GM18526 (cell line): Measurements from ENCODE around the gene PLAAT5.

Experiments used
- POLR2A ChIP-seq: IDR thresholded peaks from 3 replicates; pipeline ENCODE4 v1.6.1; 2011; ENCODE audit not compliant: insufficient read length; ENCODE audit errors: extremely low read depth

PLAAT5 gene

DNA sequence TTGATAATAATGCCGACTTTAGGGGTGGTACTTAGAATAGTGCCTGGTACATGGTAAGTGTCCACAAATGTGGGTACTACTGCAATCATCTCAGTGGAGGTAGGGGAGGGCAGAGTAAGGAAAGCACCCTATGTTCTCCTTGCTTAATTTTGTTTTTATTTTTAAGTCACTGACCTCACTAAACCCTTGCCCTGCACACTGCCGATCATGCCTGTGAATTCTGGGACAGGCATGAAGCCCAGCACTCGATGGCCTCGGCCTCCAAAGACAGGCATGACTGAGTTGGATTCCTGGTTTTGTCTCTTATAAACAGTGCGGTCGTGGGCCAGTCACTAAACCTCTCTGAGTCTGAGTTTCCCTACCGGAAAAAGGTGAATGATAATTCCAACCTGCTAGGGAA lies 21.8 kb upstream of the PLAAT5 start:
- TF ChIP-seq POLR2A = no peak

DNA sequence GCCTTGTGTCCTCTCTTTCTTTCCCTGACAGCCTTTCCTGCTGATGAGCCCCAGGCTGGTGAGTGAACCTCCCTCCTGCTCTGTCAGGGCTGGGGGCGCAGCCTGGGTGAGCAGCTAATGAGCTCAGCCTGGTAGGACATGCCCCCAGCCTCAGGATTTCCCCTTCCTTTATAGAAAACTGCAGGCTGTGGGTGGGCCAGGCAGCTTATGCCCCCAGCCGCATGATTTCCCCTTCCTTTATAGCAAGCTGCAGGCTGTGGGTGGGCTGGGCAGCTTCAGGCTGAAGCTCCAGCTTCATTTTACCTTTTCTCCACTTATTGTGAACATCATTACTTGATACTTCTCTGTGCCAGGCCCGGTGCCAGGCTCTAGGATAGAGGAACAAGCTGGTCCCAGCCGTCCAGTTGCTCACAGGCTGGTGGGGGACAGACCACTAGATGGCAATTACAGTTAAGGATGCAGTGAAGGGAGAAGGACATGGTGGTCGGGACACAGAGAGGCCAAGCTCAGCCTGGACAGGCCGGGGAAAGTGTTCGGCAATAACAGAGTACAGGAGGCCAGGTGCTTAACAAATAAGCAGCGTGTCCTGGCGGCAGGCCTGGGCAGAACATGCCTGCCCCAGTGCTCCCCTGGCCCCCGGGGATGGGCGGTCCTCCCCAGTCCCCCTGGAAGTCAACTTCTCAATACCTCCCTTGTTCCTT lies 20.2 kb upstream of the PLAAT5 start:
- TF ChIP-seq POLR2A = no peak

DNA sequence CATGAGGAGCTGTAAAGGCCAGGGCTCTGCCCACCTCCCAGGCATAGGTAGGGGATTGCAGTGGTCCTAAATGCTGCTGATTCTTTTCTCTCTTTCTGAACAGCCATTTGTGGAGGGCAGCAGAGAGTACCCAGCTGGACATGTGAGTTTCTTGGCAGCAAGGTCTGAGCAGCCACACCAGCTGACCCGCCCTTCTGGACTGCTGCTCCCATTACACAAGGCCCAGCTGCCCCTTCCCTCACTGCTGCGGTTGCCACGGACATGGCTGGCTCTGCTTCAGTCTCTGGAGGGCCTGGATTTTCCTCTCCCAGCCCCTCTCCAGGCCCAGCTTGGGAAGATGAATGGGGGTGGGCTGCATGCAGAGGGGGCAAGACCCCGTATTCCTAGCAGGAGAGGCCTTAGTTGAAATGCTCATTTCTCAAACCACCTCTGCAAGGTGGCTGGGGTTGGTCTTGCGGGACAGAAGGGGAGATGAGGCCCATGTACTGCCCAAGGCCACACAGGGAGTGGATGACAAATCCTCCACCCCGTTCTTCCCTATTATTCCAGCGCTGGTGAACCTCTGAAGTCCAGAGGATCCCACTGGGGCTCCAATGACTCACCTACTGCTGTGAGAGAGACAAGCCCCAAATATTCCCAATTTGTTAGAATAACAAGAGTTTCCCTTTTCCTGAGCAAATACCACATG lies 19.5 kb upstream of the PLAAT5 start:
- TF ChIP-seq POLR2A = no peak

DNA sequence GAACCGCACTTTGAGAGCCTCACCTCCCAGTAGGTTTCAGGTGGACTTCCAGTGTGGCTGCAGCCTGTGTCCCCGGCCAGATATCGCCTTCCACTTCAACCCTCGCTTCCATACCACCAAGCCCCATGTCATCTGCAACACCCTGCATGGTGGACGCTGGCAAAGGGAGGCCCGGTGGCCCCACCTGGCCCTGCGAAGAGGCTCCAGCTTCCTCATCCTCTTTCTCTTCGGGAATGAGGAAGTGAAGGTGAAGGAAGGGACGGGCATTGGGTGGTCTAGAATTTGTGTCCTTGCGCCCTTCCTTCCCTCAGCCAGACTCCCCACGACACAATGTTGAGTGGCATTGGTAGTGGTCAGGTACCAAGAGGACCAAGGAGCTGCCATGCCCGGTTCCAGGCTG lies 17.8 kb upstream of the PLAAT5 start:
- no peak for TF ChIP-seq POLR2A

DNA sequence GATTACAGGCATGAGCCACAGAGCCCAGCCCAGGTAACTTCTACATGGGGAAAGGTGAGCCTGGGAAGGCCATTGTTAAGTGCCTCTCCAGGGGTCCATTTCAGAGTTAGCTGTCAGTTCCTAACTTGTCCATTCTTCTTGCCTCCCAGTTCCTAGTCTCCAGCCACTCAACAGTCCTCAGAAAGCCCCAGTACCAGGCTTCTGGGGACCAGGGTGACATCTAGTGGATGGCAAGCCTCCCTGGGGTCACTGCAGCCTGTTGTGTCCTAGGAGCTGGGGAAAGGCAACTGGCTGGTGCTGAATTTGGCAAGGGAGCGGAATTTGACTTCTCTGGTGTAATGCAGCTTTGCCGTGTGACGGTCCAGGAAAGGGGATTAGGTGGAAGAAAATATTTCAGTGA lies 17.0 kb upstream of the PLAAT5 start:
- no peak for TF ChIP-seq POLR2A

DNA sequence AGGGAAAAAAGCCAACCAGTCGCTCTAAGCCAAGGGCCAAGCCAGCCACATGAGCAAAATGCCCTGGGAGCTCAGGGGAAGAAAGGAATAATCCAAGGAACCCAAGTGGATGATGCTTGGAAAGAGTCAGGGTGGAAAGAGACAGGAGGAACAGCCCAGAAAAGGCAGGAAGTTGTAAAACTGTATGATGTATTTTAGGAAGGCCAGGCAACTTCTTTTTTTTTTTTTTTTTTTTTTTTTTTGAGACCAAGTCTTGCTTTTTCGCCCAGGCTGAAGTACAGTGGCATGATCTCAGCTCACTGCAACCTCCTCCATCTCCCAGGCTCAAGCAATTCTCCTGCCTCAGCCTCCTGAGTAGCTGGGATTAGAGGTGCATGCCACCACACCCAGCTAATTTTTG lies 16.5 kb upstream of the PLAAT5 start:
- TF ChIP-seq POLR2A = no peak

DNA sequence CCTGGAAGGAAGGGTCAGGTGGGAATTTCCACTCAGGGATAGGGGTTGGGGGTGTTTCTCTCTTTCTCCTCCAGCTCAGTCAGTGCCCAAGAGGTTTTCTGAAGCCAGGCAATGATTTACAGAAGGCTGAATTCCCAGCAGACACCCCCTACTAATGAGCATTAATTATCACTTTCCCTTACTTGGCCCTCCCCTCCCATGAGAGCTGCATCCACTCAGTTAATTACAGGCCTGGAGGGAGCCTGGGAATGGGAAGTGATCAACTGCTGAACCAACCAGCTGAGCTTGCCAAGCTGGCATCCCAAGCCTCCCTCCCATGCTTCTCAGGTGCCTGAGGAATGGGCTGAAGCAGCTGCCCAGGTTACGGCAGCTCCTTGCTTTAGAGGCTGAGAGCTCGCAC lies 15.9 kb upstream of the PLAAT5 start:
- TF ChIP-seq POLR2A = no peak

DNA sequence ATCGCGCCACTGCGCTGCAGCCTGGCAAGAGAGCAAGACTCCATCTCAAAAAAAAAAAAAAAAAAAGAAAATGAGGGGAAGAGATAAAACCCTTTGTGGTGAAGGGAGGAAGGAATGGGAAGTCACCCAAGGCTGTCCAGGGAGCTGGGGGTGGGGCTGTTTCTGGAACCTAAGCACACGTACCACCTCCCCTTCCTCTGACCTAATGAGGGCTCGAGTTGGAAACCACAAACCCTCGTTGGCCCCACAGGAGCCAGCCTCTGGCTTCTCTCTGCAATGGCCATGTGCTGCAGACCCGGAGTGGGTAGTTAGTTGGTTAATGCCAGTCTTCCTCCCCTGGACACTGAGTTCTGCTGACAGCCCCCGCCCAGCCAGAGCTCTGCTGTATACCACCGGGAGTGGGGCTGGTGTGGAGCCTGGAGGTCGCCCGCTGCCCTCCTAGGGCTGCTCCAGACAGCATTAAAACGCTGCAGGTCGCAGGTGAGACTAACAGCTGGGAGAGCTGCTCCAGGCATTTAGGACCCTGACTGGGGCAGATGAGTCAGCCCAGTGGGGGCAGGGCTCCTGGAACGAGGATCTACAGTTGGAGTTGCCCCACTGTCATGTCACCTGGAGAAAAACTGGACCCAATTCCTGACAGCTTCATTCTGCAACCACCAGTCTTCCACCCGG lies 15.0 kb upstream of the PLAAT5 start, which contains the start of gene LGALS12:
Gene LGALS12 (plus strand): TSS at position 228 of the 672 bp plus-strand sequence. CDS start 375 bp downstream, at position 603.
- no peak for TF ChIP-seq POLR2A

DNA sequence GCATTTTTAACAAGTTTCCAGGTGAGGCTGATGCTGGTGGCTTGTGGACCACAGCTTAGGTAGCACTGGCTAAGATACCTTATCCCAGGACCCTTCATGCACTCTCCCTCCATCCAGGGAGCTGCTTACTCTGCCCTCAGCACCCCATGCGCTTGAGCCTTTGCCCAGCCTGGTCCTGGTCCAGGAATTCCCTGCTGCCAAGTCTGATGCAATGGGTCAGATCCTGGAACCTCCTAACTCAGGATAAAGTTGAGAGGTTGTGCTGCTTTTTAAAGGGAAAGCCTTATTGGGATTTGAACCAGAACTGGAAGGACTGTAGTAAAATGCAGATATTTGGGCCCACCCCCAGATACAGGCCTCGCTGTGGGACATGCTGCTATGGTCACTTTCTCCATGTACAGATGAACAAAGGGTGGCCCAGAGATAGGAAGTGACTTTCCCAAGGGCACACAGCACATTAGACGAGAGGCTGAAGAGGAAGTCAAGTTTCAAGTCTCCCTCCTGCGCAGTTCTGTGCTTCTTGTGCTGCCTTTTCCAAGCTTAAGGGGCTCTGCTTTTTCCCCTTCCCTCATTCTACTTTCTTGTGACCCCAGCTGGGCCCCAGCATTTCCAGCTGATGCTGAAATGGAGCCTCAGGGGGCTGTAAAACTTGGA lies 14.1 kb upstream of the PLAAT5 start:
- TF ChIP-seq POLR2A = no peak

DNA sequence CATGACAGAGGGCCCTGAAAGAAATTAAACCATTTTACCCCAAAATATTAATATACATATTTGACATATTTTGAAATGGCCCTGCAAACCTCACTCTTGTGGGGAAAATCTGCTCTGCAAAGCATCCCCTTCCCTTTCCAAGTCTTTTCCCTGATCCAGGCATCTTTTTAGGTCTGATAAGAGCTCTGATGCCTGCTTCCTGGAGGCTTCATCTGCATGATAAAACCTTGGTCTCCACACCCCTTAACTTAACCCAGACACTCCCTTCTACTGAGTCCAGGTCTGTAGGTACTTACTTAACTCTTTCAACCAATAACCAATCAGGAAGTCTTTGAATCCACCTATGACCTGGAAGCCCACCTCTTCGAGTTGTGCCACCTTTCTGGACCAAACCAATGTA lies 13.1 kb upstream of the PLAAT5 start:
- TF ChIP-seq POLR2A = no peak

DNA sequence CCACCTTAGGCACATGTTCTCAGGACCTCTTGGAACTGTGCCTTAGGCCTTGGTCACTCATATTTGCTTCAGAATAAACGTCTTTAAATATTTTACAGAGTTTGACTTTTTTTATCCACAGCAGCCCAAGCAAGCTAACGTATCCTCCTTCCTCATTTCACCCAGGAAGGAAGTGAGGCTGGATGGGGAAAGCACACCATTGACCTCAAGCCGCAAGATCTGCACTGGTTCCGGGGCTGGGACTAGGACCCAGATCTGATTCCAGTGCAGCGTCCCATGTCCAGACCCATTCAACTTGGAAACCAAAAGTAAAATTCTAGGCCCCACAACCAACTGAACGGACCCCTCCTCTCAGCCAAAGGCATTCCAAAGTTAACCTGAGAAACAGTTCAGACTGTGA lies 12.5 kb upstream of the PLAAT5 start:
- TF ChIP-seq POLR2A = no peak

DNA sequence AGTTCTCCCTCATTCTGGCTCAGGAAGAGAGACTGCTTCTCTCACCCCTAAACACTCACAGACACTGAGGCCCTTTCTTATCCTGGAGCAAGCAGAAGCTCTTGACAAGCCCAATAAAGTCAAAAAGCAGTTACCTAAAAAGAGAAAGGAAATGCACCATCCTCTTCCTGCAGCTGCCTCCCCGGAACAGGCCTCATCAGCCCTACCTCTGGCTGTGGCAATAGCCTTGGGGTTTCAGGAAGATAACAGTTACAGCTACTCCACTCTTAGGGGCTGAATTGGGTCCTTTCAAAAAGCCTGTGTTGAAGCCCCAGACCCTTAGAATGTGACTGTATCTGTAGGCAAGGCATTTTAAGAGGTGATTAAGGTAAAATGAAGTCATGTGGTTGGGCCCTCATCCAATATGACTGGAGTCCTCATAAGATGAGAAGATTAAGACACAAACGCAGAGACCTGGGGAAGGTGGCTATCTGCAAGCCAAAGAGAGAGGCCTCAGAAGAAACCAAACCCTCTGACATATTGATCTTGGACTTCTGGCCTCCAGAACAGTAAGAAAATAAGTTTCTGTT lies 11.4 kb upstream of the PLAAT5 start:
- TF ChIP-seq POLR2A = no peak

DNA sequence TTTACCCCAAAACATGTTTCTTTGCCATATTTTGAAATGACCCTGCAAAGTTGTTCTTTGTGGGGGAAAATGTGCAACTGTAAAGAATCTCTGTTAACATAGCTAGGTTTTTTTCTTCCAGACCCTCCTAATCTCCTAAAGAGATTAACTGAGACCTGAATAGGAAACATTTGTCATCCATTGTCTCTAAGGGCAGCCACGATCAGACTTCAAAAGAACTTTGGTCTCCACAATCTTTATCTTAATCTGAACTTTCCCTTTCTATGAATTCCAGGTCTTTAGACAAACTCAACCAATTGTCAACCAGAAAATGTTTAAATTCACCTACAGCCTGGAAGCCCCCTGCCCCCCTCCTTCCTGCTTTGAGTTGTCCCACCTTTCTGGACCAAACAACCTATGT lies 10.3 kb upstream of the PLAAT5 start:
- no peak for TF ChIP-seq POLR2A

DNA sequence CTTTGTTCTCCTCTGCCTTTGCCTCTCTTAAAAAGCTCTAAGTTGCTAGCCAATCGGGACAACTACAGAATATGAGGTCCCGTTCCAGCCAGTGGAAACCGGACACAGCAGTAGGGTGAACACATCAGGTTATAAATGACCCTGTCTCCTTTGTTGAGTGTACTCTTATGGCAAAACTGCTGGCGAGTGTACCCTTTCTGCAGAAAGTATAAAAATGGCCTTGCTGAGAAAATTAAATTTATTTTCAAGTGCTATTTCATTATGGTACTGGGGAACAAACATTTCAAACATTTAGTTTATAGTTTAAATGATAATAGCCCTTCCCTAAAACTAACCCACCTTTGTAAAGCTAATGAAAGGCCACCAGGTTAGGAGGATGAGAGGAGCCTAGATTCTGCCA lies 8.9 kb upstream of the PLAAT5 start:
- TF ChIP-seq POLR2A = no peak

DNA sequence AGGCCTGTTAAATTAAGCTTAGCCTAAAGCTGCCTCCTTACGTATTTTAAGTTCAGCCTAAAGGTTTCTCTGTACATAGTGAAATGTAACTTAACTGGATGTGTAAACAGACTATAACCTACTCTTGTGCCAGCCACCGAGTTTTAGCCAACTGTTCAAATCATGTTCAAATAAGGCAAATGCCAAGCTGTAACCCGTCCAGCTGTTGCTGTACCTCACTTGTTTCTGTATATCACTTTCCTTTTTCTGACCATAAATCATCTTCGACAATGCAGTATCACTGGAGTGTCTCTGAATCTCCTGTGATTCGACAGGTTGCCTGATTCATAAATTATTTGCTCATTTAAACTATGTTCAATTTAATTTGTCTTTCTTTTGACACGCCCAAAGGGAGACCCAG lies 4.0 kb upstream of the PLAAT5 start:
- TF ChIP-seq POLR2A = no peak
